Neutrophil (primary cell): ENCODE measurements around the gene RNF217.

Experiments used
- H3K27ac ChIP-seq: fragments of 200-600 bp; sonication (generic); 2 replicates; pipeline ENCODE4 v1.5.1; 2016; ENCODE audit warnings: mild to moderate bottlenecking, moderate library complexity
- H3K27me3 ChIP-seq: fragments of 200-600 bp; sonication (generic); 2 replicates; pipeline ENCODE4 v1.6.0; 2016; ENCODE audit warnings: mild to moderate bottlenecking
- H3K36me3 ChIP-seq: fragments of 200-600 bp; sonication (generic); 2 replicates; pipeline ENCODE4 v1.5.1; 2017
- H3K4me1 ChIP-seq, 2 experiments: fragments of 200-600 bp in 1 of 2; sonication (generic) in 1 of 2; 1 replicate in 1 of 2; 2 replicates in 1 of 2; pipeline versions ENCODE4 v1.5.1 to v1.6.1; 2013 to 2016; ENCODE audit warnings: low read depth in 1 of 2, low read length in 1 of 2, mild to moderate bottlenecking in 1 of 2, moderate library complexity in 1 of 2; ENCODE audit not compliant: control insufficient read depth in 1 of 2, insufficient read depth in 1 of 2
- H3K4me3 ChIP-seq, 2 experiments: fragments of 200-600 bp in 1 of 2; sonication (generic) in 1 of 2; 1 replicate in 1 of 2; 2 replicates in 1 of 2; pipeline ENCODE4 v1.5.1; 2013 to 2016; ENCODE audit warnings: low read depth in 1 of 2, low read length in 1 of 2, mild to moderate bottlenecking in 1 of 2, moderate library complexity in 1 of 2
- H3K9me3 ChIP-seq: fragments of 200-600 bp; sonication (generic); 2 replicates; pipeline ENCODE4 v1.5.1; 2016
- CTCF ChIP-seq: fragments of 200-600 bp; sonication (generic); IDR thresholded peaks from 2 replicates; pipeline ENCODE4 v1.5.1; 2016; ENCODE audit warnings: antibody characterized with exemption

The RNF217 gene

GRCh38 chr6:125075741-125076481 is 113.7 kb downstream of the RNF217 start:
- Histone ChIP-seq H3K27ac (no peak overlapping the region), H3K4me3 (no peak overlapping the region), H3K4me1 (no peaks in the 10 kb centered on the region), H3K27me3 (no peaks in the 10 kb centered on the region), H3K36me3 (peaks cover 25% of the 10 kb centered on the region), H3K9me3 (no peaks in the 10 kb centered on the region)
- no peak for TF ChIP-seq CTCF

GRCh38 chr6:125076482-125076742 is 114.2 kb downstream of the RNF217 start:
- no peak for TF ChIP-seq CTCF
- H3K36me3 ChIP-seq, result peaks cover 25% of the 10 kb centered on the region
- H3K27ac ChIP-seq, result no peak overlapping the region
- no peak overlapping the region for H3K4me3 ChIP-seq
- no peaks in the 10 kb centered on the region for H3K4me1 ChIP-seq
- no peaks in the 10 kb centered on the region for H3K27me3 ChIP-seq
- H3K9me3 ChIP-seq, result no peaks in the 10 kb centered on the region

- TF ChIP-seq CTCF, result no peak
- H3K27ac ChIP-seq, result no peak overlapping the region
- H3K9me3 ChIP-seq, result no peaks in the 10 kb centered on the region
- H3K36me3 ChIP-seq, result peaks cover 25% of the 10 kb centered on the region
- H3K4me1 ChIP-seq, result no peaks in the 10 kb centered on the region
- no peak overlapping the region for H3K4me3 ChIP-seq
- H3K27me3 ChIP-seq, result no peaks in the 10 kb centered on the region
Observed at GRCh38 chr6:125077453-125077852, 115.2 kb downstream of the RNF217 start.

- peaks cover 32% of the 10 kb centered on the region for H3K36me3 ChIP-seq
- no peak overlapping the region for H3K4me3 ChIP-seq
- H3K4me1 ChIP-seq, result no peaks in the 10 kb centered on the region
- no peak for TF ChIP-seq CTCF
- no peaks in the 10 kb centered on the region for H3K27me3 ChIP-seq
- no peaks in the 10 kb centered on the region for H3K9me3 ChIP-seq
- H3K27ac ChIP-seq, result no peak overlapping the region
Observed at GRCh38 chr6:125078602-125079321, 116.5 kb downstream of the RNF217 start.

- no peaks in the 10 kb centered on the region for H3K9me3 ChIP-seq
- H3K27ac ChIP-seq, result no peak overlapping the region
- peaks cover 0 to 9% of the 10 kb centered on the region in 2 experiments for H3K4me1 ChIP-seq
- no peak for TF ChIP-seq CTCF
- peaks cover 23% of the 10 kb centered on the region for H3K36me3 ChIP-seq
- H3K27me3 ChIP-seq, result no peaks in the 10 kb centered on the region
- H3K4me3 ChIP-seq, result no peak overlapping the region
Observed at GRCh38 chr6:125082908-125083683, 120.9 kb downstream of the RNF217 start.
